ENCODE data around the gene MUC4. TPM values are rescaled to one million over a fixed set of nuclear protein-coding genes. Genes with fewer than 3 reads are reported as not detected.
A peak's percentile ranks its signal among the peaks of the same experiment; 100 is the strongest.

The MUC4 gene
- total and polyA plus RNA-seq, 9 of the 15 experiments (the other 6 are each of a cell fraction or from before 2014, with no cell fraction given): under 0.01 to 0.21 (median 0.10) TPM; not detected in 4

GRCh38 chr3:195839260-195840010 lies 27.7 kb upstream of the MUC4 start (continued):
- TF ChIP-seq TAF9B (IDR thresholded peaks at IDR 0.05; ENCODE audit: partially characterized antibody): no peak
- TF ChIP-seq MXI1 (IDR thresholded peaks at IDR 0.05; ENCODE audit: low read depth, low read length): no peak
- no peak for TF ChIP-seq ZC3H11A (IDR thresholded peaks at IDR 0.05; ENCODE audit: low read depth, low read length)
- no peak for TF ChIP-seq ZNF395 (CRISPR knock-in tag; IDR thresholded peaks at IDR 0.05)
- TF ChIP-seq GABPB2 (CRISPR knock-in tag; conservative IDR thresholded peaks at IDR 0.05): no peak
- no peak for TF ChIP-seq ZKSCAN3 (CRISPR knock-in tag; IDR thresholded peaks at IDR 0.05)
- TF ChIP-seq RUNX1 (IDR thresholded peaks at IDR 0.05; ENCODE audit: low read depth): no peak
- TF ChIP-seq ZNF780A (CRISPR knock-in tag; IDR thresholded peaks at IDR 0.05): no peak
- no peak for TF ChIP-seq ZNF253 (CRISPR knock-in tag; conservative IDR thresholded peaks at IDR 0.05)
- TF ChIP-seq ZNF263 (CRISPR knock-in tag; IDR thresholded peaks at IDR 0.05; ENCODE audit: borderline replicate concordance): peak; percentile 68; the same call in 1 of the 2 replicates
- no peak for TF ChIP-seq TRIM24 (IDR thresholded peaks at IDR 0.05)
- TF ChIP-seq TRIM28 (IDR thresholded peaks at IDR 0.05): no peak
- no peak for TF ChIP-seq TAF7 (tag; IDR thresholded peaks at IDR 0.05)
- TF ChIP-seq ZNF518B (CRISPR knock-in tag; IDR thresholded peaks at IDR 0.05): no peak
- no peak for TF ChIP-seq ELK1 (CRISPR knock-in tag; IDR thresholded peaks at IDR 0.05)
- TF ChIP-seq MAZ (CRISPR knock-in tag; conservative IDR thresholded peaks at IDR 0.05 in 1 of 2, IDR thresholded peaks at IDR 0.05 in 1 of 2): peak in 1 of 2 experiments; percentile 30; a peak in 1 of 4 replicates
- no peak for TF ChIP-seq BRD4 (IDR thresholded peaks at IDR 0.05)
- TF ChIP-seq ZNF408 (CRISPR knock-in tag; IDR thresholded peaks at IDR 0.05; ENCODE audit: low read depth): no peak
- TF ChIP-seq ZBTB33 (CRISPR knock-in tag; IDR thresholded peaks at IDR 0.05): peak; percentile 26; the same call in 1 of the 2 replicates

All from K562 (cell line).